Ishikawa (cell line): ENCODE measurements around the gene TP53I13.

Experiments
- CEBPB ChIP-seq: IDR thresholded peaks from 2 replicates; pipeline ENCODE4 v1.6.1; 2012
- CREB1 ChIP-seq: IDR thresholded peaks from 2 replicates; pipeline ENCODE4 v1.6.1; 2012; ENCODE audit warnings: low read depth
- EGR1 ChIP-seq: IDR thresholded peaks from 2 replicates; pipeline ENCODE4 v1.6.1; 2012
- EP300 ChIP-seq: IDR thresholded peaks from 2 replicates; pipeline ENCODE4 v1.6.1; 2012; ENCODE audit warnings: borderline replicate concordance
- FOXM1 ChIP-seq: IDR thresholded peaks from 2 replicates; pipeline ENCODE4 v1.6.1; 2012; ENCODE audit warnings: low read depth, borderline replicate concordance
- MAX ChIP-seq: IDR thresholded peaks from 2 replicates; pipeline ENCODE4 v1.6.1; 2012
- NFIC ChIP-seq: IDR thresholded peaks from 2 replicates; pipeline ENCODE4 v1.6.1; 2012
- RAD21 ChIP-seq: IDR thresholded peaks from 2 replicates; pipeline ENCODE4 v1.6.1; 2012; ENCODE audit warnings: low read depth
- REST ChIP-seq: IDR thresholded peaks from 2 replicates; pipeline ENCODE4 v1.6.1; 2012; ENCODE audit warnings: low read depth, mild to moderate bottlenecking
- TAF1 ChIP-seq: IDR thresholded peaks from 2 replicates; pipeline ENCODE4 v1.6.1; 2012; ENCODE audit warnings: low read depth, mild to moderate bottlenecking
- TCF12 ChIP-seq: IDR thresholded peaks from 2 replicates; pipeline ENCODE4 v1.6.1; 2012; ENCODE audit warnings: low read depth
- TEAD4 ChIP-seq: IDR thresholded peaks from 2 replicates; pipeline ENCODE4 v1.6.1; 2012
- USF1 ChIP-seq: IDR thresholded peaks from 2 replicates; pipeline ENCODE4 v1.6.1; 2012
- YY1 ChIP-seq: IDR thresholded peaks from 2 replicates; pipeline ENCODE4 v1.6.1; 2012; ENCODE audit warnings: low read depth
- ZBTB7A ChIP-seq: IDR thresholded peaks from 2 replicates; pipeline ENCODE4 v1.6.1; 2012; ENCODE audit warnings: low read depth

Gene TP53I13

GRCh38 chr17:29575511-29576213 is 7.2 kb downstream of the TP53I13 start:
- TF ChIP-seq TCF12 = no peak
- TF ChIP-seq EP300 = no peak
- no peak for TF ChIP-seq NFIC
- no peak for TF ChIP-seq ZBTB7A

GRCh38 chr17:29576214-29577000 is 7.9 kb downstream of the TP53I13 start:
- no peak for TF ChIP-seq CEBPB
- TF ChIP-seq MAX = no peak
- no peak for TF ChIP-seq REST
- TF ChIP-seq EGR1 = no peak
- TF ChIP-seq TEAD4 = no peak
- TF ChIP-seq TAF1 = no peak
- TF ChIP-seq NFIC = no peak
- TF ChIP-seq CREB1 = no peak
- no peak for TF ChIP-seq EP300
- TF ChIP-seq TCF12 = no peak
- TF ChIP-seq RAD21 = no peak
- no peak for TF ChIP-seq YY1
- TF ChIP-seq ZBTB7A = no peak
- no peak for TF ChIP-seq FOXM1
- no peak for TF ChIP-seq USF1

GRCh38 chr17:29577001-29577370 is 8.5 kb downstream of the TP53I13 start:
- TF ChIP-seq USF1 = no peak
- no peak for TF ChIP-seq FOXM1
- no peak for TF ChIP-seq NFIC
- TF ChIP-seq EP300 = no peak

- TF ChIP-seq MAX (no peak), TCF12 (no peak), CREB1 (no peak), TAF1 (no peak), REST (no peak), NFIC (no peak), EGR1 (no peak), FOXM1 (no peak), CEBPB (no peak), EP300 (no peak), ZBTB7A (no peak), YY1 (no peak), USF1 (no peak), TEAD4 (no peak), RAD21 (no peak)
Measured at GRCh38 chr17:29577385-29578211, 9.1 kb downstream of the TP53I13 start.
